ENCODE results near the gene TMEM164.
"Not testable (repeated sequence)": the region's sequence is repeated elsewhere in the genome, so short reads cannot be mapped to it uniquely, and the experiment has no call there.

The TMEM164 gene

GRCh38 chrX:110138557-110138956, 135.6 kb downstream of the TMEM164 start:
- no peak for DNase-seq

- DNase-seq: no peak
These were observed 136.3 kb downstream of the TMEM164 start for GRCh38 chrX:110139172-110139571.

DNA sequence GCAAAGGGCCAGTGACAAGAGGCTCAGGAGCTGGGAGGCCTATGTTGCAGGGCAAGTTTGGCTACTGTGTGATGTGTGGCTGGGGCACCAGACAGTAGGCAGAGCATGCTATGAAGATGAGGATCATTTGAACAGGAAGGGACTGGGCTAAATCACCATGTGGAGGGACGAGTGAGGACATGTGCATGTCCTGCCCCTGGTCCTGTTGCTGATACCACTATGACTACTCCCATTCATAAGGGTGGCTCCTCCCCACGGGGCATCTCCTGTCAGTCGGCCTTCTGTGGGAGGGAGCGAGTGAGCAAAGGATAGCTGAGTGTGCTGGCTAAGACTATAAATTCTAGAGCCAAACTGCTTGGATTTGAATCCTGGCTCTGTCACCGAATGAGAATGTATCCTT, 139.2 kb downstream of the TMEM164 start:
- no peak for DNase-seq

DNA sequence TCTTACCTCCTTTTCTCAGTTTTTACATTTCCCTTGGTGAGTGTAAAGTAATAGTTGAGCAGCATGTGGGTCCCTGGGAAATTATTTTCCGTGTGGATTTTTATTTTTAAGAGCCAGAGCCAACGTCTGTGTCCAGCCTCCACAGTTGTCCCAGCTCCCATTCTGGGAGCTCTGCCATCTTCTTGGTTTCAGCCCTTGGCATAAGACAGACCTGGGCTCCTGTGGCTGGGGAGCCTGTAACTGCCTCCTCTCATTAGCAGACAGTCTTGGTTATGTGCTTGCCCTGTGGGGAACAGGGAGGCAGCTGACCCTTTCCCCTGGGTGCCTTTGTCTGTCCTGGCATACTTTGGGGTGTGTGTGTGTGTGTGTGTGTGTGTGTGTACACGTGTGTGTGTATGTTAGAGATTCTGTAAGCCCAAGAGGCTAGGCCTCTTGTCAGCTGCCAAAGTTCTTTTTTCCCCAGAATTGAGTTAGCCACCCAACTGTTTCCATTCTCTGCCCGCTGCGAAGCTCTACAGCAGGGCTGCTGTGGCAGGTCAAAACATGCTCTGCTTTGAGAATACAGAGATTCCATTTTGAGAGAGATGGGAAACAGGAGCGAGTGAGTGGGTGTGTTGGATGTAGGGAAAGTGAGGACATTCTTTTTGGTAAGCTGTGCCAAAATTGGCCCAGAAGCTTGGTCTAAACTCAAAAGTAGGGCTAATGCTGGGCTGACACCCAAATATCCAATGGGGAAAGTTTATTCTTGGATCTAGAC, 140.7 kb downstream of the TMEM164 start:
- DNase-seq: no peak

DNA sequence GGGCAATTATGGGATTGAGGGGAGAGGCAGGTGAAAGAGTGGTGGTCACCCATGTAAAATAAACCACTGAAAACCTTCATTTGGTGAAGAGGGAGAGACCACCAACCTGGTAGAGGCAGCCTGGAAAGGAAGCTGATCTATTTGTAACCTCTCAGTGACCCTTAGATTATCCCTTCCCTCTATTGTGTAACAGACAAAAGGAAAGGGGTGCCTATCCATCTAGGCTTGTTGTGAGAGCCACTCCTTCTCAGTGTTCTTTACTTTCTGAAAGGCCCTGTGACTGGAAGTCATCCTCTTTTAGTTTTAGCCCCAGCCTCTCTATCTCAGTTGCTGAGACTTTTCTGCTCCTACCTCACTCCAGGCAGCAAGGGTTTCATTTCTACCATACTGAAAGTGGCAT, 142.4 kb downstream of the TMEM164 start:
- DNase-seq: no peak

- DNase-seq: peak; percentile 42
These were observed 142.9 kb downstream of the TMEM164 start for GRCh38 chrX:110145854-110146253.

- peak; percentile 49 for DNase-seq
These were observed 143.6 kb downstream of the TMEM164 start for GRCh38 chrX:110146521-110146920.

- no peak for DNase-seq
These were observed 150.3 kb downstream of the TMEM164 start for GRCh38 chrX:110153244-110153643.

DNA sequence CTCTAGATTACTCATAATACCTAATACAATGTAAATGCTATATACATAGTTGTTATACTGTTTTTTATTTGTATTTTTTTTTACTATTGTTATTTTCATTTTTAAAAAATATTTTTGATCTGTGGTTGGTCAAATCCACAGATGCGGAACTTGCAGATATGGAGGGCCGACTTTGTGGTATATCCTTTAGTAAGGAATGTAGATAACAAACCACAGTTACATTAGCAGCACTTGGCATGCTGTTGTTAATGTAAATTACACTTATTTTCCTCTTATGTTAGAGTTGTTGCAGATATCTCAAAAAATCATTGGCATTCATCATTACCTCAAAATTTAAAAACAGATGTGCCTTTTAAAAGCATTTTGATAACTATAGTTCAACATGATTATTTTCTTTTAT, 151.0 kb downstream of the TMEM164 start:
- DNase-seq: no peak

DNA sequence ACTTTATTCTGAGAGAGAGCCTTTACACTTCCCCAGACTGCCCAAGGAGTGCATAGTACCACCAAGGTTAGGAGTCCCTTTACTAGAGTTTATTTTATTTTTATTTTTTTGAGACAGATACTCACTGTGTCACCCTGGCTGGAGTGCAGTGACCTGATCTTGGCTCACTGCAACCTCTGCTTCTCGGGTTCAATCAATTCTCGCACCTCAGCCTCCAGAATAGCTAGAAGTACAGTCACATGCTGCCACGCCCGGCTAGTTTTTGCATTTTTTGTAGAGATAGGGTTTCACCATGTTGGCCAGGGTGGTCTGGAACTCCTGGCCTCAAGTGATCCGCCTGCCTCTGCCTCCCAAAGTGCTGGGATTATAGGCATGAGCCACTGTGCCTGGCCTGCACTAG, 151.4 kb downstream of the TMEM164 start:
- not testable (repeated sequence) for DNase-seq

DNA sequence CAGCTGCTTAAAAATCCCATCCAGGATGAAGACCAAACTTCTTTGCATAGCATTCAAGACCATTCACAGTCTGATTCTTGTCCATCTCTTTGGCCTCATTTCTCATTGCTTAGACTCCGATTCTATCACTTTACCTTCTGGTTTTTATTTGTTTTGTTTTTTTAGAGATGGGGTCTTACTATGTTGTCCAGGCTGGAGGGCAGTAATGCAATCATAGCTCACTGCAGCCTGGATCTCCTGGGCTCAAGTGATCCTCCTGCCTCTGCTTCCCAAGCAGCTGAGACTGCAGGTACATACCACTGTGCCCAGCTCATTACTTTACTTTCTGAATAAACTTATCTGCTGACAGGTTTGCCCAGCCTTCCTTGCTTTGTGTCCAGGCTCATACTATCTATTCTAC, 152.8 kb downstream of the TMEM164 start:
- no peak for DNase-seq

- no peak for DNase-seq
These were observed 153.3 kb downstream of the TMEM164 start for GRCh38 chrX:110156167-110156754.

GRCh38 chrX:110157444-110157843, 154.5 kb downstream of the TMEM164 start:
- DNase-seq: no peak

- DNase-seq: no peak
These were observed 156.3 kb downstream of the TMEM164 start for GRCh38 chrX:110159235-110159634.

DNA sequence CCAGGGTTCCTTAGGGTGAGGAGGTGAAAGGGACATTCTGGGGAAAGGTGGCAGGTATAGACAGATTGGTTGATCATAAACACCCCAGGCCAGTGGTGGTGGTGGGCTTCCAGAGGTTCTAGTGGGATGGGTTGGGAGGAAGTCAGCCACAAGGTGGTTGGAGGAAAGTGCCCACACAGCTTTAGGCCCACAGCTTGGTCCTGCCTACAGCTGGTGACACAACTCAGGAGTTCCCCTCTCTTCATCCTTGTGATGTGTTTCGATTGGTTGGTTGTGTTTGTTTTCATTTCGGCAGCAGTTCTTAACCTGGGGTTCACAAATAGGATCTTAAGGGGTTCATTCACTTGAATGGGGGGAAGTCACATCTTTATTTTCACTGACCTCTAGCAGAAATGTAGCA, 157.0 kb downstream of the TMEM164 start:
- DNase-seq: peak; percentile 36

GRCh38 chrX:110161361-110161686, 158.4 kb downstream of the TMEM164 start:
- DNase-seq: no peak

- DNase-seq: no peak
These were observed 159.2 kb downstream of the TMEM164 start for GRCh38 chrX:110162131-110162530.

DNA sequence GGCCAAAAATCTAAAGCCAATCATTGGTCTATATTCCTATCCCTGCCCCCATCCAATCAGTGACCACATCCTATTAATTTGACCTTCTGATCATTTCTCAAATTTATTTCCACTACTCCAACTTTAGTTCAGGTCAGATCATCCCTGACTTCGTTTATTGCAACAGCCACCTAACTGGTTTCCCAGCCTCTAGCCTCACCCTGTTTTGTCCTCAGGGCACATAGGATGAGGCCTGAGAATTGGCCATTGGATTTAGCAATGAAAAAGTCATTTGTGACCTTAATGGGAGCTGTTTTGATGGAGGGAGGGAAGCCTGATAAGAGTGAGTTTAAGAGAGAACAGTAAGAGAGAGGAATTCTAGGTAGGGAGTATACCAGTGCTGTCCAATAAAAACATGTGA, 160.0 kb downstream of the TMEM164 start:
- no peak for DNase-seq

DNA sequence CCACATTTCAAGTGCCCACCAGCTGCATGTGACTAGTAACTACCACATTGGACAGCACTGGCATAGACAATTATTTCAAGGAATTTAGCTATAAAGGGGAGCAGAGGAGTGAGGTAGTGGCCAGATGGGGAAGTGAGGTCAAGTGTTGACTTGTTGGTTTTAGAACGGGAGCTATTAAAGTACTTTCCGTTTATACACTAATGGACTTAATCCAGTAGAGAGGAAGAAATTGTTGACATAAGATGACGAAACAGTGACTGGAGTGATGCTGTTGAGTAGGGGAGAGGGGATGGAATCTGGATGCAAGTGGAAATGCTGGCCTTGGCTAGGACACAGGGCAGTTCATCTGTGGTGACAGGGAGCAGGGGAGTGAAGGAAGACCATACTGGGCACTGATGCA, 160.6 kb downstream of the TMEM164 start:
- no peak for DNase-seq

GRCh38 chrX:110167952-110168451, 165.1 kb downstream of the TMEM164 start:
- DNase-seq: peak; percentile 14

DNA sequence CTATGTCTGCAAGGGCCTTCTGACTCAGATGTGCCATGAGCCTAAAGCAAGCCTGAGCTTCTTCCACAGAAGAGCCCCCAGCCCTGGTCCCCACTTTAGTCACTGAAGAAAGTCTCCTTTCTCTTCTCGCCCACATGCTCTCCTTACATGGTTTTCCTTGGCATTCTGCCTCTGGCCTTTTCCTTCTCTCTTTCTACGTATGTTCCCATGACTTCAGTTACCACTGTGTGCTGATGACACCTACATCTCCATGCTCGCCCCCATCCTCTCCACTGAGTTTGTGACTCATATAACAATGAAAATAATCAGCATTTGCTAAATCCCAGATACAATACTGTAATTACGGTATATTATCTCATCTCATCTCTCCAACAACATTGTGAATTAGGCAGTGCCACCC, 165.7 kb downstream of the TMEM164 start:
- peak; percentile 16 for DNase-seq

- no peak for DNase-seq
These were observed 167.1 kb downstream of the TMEM164 start for GRCh38 chrX:110170029-110170428.

- DNase-seq: no peak
These were observed 168.5 kb downstream of the TMEM164 start for GRCh38 chrX:110171442-110171841.

DNA sequence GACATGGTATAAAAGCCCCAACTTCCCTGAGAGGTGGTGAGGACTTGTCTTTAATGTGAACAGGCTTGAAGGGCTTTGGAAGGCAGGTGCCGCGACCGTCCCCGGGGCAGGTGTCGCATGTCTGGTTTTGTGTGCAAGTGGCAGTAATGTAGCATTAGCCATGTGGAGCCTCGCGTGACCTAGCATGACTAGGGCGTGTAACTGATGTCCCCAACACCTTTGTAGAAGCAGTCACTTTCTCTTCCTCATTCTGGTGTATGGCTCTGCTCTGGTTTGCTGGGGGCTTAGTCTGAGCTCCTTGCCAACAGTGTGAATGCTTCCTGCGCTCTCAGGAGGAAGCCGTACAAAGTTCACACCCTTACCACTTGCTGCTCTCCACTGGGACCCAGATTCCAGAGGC, 169.3 kb downstream of the TMEM164 start:
- DNase-seq: peak; percentile 13

Measured in inflammatory macrophage treated with lipopolysaccharide for 4 hours (primary cell).